ENCODE data around the gene PLCH2. TPM values are rescaled to one million over a fixed set of nuclear protein-coding genes. Genes with fewer than 3 reads are reported as not detected.

The PLCH2 gene
- total RNA-seq, 2 donors from 2014 or later = 1.1 to 1.9 TPM

DNA sequence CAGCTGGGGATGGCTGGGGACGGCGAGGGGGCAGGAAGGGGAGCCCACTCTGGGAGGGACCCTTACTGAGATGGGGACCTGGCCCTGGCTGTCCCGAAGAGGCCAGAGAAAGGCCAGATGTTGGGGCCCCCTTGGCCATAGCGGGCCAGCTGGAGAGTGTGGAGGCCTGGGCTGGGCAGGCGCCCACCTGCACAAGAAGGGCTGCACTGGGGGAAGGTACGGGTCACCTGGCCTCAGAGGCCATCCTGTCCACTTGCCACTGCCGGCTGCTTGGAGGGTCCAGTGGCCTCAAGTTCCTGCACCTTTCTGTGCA is 5.0 kb upstream of the PLCH2 start:
- ATAC-seq (ENCODE audit: insufficient number of reproducible peaks, low FRiP score, low read depth) = no peak
- Histone ChIP-seq H3K27me3 (replicated peaks; ENCODE audit: insufficient read depth) (no peaks in the 10 kb centered on the region), H3K4me3 (no peak overlapping the region), H3K36me3 (no peaks in the 10 kb centered on the region), H3K9me3 (no peaks in the 10 kb centered on the region), H3K4me1 (ENCODE audit: control insufficient read depth in 1 of 2, low read depth in 2 of 2) (no peaks in the 10 kb centered on the region), H3K27ac (no peak overlapping the region)
- no peak for DNase-seq (ENCODE audit: low spot score)
- TF ChIP-seq, protein P1, sequence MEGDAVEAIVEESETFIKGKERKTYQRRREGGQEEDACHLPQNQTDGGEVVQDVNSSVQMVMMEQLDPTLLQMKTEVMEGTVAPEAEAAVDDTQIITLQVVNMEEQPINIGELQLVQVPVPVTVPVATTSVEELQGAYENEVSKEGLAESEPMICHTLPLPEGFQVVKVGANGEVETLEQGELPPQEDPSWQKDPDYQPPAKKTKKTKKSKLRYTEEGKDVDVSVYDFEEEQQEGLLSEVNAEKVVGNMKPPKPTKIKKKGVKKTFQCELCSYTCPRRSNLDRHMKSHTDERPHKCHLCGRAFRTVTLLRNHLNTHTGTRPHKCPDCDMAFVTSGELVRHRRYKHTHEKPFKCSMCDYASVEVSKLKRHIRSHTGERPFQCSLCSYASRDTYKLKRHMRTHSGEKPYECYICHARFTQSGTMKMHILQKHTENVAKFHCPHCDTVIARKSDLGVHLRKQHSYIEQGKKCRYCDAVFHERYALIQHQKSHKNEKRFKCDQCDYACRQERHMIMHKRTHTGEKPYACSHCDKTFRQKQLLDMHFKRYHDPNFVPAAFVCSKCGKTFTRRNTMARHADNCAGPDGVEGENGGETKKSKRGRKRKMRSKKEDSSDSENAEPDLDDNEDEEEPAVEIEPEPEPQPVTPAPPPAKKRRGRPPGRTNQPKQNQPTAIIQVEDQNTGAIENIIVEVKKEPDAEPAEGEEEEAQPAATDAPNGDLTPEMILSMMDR (IDR thresholded peaks at IDR 0.05) = no peak

DNA sequence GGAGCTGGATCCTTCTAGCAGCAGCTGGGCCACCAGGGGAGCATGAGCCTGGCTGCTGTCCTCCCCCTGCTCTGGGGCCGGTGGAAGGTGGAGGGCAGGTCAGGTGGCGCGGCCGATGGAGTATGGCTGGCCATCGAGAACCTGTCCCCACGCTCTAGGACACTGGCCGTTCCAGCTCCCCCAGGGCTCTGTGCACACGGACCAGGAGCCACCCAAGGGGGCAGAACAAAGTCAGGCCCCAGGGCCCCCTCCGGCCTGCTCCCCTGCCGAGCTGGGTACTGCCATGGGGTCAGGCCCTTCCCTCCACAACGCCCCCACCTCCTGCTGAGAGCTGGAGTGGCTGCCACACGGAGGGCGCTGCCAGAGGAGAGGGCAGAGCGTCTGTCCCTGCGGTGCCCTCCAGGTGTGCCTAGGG is 4.5 kb upstream of the PLCH2 start:
- Histone ChIP-seq H3K9me3 (no peaks in the 10 kb centered on the region), H3K4me3 (no peak overlapping the region), H3K27ac (no peak overlapping the region), H3K4me1 (ENCODE audit: control insufficient read depth in 1 of 2, low read depth in 2 of 2) (no peaks in the 10 kb centered on the region), H3K36me3 (no peaks in the 10 kb centered on the region), H3K27me3 (replicated peaks; ENCODE audit: insufficient read depth) (no peaks in the 10 kb centered on the region)
- no peak for DNase-seq (ENCODE audit: low spot score)
- no peak for ATAC-seq (ENCODE audit: insufficient number of reproducible peaks, low FRiP score, low read depth)
- TF ChIP-seq, protein P1 (IDR thresholded peaks at IDR 0.05) = no peak

DNA sequence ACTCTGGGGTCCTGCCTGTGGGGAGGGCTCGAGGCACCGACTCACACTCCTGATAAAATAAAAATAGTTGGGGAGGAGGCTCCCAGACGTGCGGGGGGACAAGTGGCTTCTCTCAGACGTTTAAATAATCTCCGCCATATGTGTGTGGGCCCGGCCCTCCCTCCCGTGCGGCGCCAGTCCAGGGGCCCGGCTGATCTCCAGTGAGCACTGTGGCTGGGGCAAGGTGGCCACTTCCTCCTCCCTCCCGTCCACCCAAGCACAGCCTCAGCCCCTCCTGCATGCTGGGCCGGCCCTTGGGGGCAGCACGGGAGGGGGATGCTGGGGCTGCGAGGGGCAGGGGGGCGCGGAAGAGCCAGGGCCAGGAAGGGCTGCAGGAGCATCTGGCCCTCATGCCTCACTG is 4.0 kb upstream of the PLCH2 start:
- Histone ChIP-seq H3K36me3 (no peaks in the 10 kb centered on the region), H3K9me3 (no peaks in the 10 kb centered on the region), H3K27ac (no peak overlapping the region), H3K27me3 (replicated peaks; ENCODE audit: insufficient read depth) (no peaks in the 10 kb centered on the region), H3K4me1 (ENCODE audit: control insufficient read depth in 1 of 2, low read depth in 2 of 2) (no peaks in the 10 kb centered on the region), H3K4me3 (no peak overlapping the region)
- ATAC-seq (ENCODE audit: insufficient number of reproducible peaks, low FRiP score, low read depth) (no peak), DNase-seq (ENCODE audit: low spot score) (no peak)
- TF ChIP-seq, protein P1 (IDR thresholded peaks at IDR 0.05) = no peak

DNA sequence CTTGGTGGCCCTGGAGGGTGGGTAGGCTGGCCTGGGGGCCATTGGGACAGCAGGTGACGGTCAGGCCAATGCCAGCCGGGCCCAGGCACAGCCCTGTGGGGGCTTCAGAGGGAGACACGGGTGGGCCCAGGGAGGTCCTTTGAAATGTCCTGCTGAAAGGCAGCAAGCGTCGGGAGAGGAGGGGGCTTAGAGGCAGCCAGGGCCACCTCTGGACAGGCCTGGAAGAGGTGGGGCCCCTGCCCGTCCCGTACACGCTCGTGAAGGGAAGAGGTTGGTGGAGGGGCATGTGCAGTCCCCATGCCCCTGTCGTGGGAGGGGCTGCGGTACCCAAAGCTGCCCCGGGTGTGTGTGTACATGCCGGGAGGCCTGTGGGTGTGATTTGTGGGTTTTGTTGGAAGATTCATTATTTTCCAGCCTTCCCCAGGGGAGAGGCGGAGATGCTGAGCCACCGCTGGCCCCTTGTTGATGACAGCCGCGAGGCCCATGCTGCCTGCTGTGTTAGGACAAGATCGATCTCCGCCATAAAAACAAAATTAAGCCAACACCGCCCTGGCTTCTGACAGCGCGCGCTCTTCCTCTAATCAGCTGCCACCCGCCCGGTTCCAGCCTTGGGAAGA is 3.4 kb upstream of the PLCH2 start:
- ATAC-seq (ENCODE audit: insufficient number of reproducible peaks, low FRiP score, low read depth) (no peak), DNase-seq (ENCODE audit: low spot score) (no peak)
- Histone ChIP-seq H3K27ac (no peak overlapping the region), H3K27me3 (replicated peaks; ENCODE audit: insufficient read depth) (no peaks in the 10 kb centered on the region), H3K9me3 (no peaks in the 10 kb centered on the region), H3K36me3 (no peaks in the 10 kb centered on the region), H3K4me1 (ENCODE audit: control insufficient read depth in 1 of 2, low read depth in 2 of 2) (no peaks in the 10 kb centered on the region), H3K4me3 (no peak overlapping the region)
- TF ChIP-seq, protein P1 (IDR thresholded peaks at IDR 0.05) = no peak

DNA sequence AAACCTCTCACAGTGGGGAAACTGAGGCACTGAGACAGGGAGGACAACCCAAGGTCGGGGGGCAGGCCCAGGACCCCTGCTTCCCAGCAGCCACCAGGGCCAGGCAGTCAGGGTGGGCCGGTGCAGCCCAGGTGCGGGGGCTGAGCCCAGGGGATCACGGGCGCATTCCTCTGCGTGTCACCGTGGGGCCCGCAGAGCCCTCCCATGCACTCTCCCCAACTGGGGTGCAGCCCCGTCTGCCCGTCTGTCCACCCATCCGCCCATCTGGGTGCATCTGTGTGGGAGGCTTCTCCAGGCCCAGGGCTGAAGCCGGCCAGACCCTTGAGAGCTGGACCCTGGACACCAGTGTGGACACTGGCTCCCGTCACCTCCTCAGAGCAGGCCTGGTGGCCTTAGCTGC is 2.9 kb upstream of the PLCH2 start:
- no peaks in the 10 kb centered on the region for H3K36me3 ChIP-seq
- no peaks in the 10 kb centered on the region for H3K9me3 ChIP-seq
- no peak overlapping the region for H3K4me3 ChIP-seq
- ATAC-seq (ENCODE audit: insufficient number of reproducible peaks, low FRiP score, low read depth) = no peak
- no peak overlapping the region for H3K27ac ChIP-seq
- no peak for DNase-seq (ENCODE audit: low spot score)
- no peaks in the 10 kb centered on the region for H3K27me3 ChIP-seq (replicated peaks; ENCODE audit: insufficient read depth)
- H3K4me1 ChIP-seq (ENCODE audit: control insufficient read depth in 1 of 2, low read depth in 2 of 2) = no peaks in the 10 kb centered on the region
- TF ChIP-seq, protein P1 (IDR thresholded peaks at IDR 0.05) = no peak
